LHCN-M2 (cell line): Measurements from ENCODE around the gene TNS3. TPM values are rescaled to one million over a fixed set of nuclear protein-coding genes. Genes with fewer than 3 reads are reported as not detected.
"Not testable (repeated sequence)": the region's sequence is repeated elsewhere in the genome, so short reads cannot be mapped to it uniquely, and the experiment has no call there.

ENCODE experiments used
- DNase-seq: peaks from one replicate; pipeline ENCODE4 v3.0.0-alpha.2; 2012; ENCODE audit warnings: low read depth
- total RNA-seq: library from RNA; depleted of rRNA; stranded (reverse); fragments of >200 nt; gene quantifications from 2 replicates; pipeline ENCODE4 v1.2.3, GENCODE V29; 2014

TNS3 gene
- total RNA-seq, 1 experiment from 2014 or later: 556 TPM

DNA sequence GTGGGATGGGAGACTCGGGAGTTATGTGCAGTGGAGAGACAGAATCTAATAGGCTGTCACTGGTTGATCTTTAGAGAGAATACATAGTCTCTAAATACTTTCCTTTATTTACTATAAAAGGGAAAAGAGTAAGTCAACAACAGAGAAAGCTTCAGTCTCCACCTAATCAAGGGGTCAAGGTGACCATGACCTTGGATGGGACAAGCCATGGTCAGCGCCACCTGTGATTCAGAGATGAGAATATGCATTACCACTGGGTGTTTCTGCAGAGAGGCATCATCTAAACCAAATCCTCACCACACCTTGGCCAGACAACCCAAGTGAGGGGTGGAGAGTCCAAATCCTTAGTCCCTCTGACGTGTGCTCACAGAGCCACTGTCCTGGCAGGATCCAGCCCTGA, 39.9 kb downstream of the TNS3 start:
- DNase-seq: no peak

DNA sequence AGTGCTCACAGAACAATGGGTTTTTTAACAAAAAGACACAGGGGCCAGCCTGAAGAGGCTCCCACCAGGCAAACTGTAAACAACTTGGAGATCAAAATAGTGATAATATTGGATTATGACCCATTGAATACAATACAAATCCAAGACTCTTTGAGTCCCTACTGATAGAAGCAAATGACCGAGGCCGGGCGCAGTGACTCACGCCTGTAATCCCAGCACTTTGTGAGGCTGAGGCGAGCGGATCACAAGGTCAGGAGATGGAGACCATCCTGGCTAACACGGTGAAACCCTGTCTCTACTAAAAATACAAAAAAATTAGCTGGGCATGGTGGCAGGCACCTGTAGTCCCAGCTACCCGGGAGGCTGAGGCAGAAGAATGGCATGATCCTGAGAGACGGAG, 40.4 kb downstream of the TNS3 start:
- DNase-seq: not testable (repeated sequence)

DNA sequence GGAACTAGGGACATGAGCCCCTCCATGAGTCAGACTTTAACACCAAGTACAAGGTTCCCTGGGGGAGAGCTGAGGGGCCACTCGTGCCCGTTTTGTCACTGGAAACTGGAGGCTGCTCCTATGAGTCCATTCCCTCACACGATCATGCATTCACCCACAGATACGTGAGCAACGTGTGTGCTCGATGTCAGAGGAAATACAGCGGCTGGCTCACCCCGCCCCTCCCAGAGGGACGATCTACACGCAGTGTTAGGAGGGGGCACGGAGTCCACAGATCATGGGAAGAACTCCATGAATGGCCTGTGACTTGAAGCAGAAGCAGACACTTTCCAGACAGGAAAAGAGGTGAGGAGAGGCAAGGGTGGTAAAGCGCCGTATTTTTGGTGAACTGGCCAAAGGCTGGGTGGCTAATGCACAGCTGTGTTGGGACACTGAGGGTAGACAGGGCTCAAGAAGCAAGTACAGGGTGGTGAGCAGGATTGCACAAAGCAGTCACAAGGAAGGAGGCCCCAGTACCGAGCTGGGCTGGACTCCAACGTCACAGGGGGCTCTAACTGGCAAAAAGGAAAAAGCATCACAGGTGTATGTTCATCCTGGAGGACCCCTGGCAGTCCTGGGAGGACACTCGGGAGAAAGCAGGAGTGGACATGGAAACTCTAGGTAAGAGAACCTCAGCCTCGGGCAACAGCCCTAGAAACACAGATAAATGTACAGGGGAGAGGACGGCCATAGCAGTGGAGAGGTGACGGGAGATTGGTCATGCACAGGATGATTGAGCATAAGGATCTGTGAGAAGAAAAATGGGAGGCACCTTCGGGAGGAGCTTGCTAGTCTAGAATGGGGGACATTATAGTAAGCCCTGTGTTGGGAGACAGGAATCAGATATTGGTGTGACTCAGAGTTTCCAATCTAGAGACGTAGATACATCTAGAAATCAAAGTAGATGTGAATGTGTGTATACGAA, 41.2 kb downstream of the TNS3 start:
- no peak for DNase-seq

DNA sequence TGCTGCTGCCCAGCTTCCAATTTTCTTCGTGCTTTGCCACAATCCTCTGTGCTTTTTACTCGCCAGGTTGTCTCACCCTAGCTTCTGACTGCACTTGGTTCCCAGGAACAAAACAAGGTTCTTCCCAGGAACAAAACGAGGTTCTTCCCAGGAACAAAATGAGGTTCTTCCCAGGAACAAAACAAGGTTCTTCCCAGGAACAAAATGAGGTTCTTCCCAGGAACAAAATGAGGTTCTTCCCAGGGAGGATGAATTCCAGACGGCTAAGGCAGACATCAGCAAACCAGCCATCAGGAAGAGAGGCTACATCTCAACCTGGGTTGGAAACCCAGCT, 41.9 kb downstream of the TNS3 start:
- DNase-seq: no peak

DNA sequence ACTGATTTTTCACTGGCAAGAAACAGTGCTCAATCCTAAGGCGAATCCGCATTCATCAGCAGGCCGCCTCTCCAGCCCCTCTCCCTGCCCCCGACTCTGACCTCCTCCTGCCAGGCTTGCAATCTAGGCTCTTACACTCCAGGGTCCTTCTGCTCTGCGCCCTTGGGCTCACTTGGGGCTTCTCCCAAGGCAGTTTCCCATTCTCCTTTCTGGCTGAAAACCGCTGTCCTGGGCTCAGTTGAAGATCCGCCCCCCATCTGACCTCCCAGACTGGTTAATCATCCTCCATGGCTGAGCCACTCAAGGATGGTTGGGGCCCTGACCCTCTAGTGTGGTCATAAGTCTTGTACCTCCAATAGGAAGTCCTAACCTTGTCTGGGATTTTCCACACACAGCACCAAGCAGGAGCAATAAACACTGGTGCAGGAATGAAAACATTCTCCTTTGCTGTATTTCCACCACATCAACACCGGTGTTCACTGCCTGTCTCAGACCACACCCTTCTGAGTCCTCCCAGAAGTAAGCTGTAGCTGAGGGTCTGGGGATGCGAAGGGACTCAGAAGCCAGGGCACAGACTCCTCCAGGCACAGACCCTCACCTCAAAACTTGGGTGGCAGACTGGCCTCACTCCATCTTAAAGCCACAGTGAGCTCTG, 42.4 kb downstream of the TNS3 start:
- peak; percentile 37 for DNase-seq

DNA sequence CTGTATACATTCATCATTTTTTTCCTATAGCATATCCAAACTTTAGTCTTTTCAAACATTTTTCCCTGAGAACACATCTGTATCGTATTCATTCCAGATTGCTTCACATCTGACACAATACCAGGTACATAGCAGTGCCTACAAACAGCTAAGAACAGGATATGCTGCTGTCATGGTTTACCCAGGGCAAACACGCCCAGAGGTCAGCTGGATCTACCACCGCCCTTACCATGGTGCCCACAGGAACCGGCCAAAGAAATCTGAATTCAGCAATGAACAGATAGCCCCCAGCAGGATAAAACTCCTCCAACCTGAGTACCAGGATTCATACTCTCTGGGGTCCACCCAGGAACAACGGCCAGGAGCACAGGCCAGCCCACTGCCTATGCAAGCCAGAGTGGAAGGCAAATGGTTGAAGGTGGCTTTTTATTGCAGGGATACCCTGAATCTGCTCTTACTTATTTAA, 43.0 kb downstream of the TNS3 start:
- no peak for DNase-seq

DNA sequence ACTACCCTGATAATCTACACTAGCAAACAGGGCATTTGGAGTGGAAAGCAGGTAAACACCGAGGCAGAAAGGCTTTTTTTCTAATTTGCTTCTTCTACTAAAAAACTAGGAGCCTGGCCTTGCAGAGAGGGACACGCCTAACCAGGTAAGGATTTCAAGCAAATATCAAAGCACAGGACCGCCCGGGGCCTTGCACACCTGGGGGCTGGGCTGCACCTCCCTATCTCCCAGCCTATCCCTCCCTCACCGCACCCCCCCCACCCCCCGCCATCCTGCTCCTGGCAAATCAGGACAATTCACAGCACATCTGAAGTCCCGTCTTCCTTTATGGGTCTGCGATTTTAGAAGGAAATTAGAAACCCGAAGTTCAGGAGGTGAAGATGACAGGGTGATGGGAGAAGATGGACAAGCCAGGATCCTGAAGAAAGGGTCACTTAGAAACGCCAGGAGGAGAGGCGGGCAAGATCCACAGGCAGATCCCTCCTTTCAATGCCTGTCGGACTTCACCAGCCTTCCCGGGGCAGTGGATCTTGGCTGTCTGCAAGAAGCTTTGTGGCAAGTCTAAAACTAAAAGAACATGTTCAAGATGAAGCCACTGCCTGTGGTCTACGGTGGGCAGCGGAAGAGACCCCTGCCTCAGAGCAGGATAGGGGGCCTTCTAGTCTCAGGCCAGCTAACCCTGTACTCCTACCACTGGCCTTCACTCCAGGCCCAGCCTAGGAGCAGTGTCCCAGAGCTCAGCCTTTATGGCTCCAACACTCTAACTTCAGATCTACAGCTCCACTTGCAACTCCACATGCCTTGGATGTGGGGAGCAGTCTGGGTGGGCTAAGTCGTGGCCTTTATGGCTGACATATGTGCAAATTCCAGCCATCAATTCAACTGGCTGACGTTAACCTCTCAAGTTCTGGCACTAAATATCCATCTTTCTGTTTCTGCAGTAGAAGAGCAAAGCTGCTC, 43.9 kb downstream of the TNS3 start:
- no peak for DNase-seq

DNA sequence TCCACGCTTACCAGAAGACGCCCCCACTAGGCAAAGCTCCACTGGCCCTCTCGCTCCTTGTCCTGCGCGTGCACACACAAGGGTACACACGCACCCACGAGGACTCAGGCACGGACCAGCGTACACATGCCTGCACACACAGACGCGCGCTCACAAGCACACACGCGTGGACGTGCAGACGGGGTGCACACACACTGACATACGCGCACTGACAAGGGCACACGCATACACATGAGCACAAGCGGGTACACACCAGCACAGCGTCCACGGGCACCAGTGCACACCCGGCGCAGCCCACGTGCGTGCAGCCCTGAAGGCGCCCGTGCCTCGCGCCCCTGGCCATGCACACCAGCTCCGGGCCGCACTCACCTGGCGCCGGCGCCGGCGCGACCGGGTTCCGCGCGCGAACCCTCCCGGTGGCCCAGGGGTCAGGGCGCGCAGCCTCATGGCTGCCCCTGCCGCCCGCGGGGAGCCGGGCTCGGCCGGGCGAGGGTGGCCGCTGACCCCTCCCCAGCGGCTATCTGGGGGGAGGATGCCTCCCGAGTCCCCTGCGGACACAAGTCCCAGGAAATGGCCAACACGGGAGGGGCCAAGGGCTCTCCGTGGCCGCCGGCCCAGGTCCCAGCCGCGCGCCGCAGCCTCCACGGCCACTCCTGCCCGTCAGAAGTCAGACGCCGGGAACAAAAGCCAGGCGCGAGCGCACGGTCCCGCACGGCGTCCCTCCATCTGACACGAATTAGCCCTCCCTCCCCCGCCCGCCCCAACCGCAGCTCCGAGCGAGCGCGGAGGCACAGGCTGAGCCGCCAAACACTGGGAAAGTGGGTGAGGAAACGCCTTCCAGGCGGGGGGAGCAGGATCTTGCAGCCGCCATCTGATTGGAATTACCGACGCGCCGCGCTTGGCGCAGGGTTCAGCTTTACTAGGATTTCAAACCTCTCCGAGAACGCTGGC, 45.0 kb downstream of the TNS3 start:
- no peak for DNase-seq

DNA sequence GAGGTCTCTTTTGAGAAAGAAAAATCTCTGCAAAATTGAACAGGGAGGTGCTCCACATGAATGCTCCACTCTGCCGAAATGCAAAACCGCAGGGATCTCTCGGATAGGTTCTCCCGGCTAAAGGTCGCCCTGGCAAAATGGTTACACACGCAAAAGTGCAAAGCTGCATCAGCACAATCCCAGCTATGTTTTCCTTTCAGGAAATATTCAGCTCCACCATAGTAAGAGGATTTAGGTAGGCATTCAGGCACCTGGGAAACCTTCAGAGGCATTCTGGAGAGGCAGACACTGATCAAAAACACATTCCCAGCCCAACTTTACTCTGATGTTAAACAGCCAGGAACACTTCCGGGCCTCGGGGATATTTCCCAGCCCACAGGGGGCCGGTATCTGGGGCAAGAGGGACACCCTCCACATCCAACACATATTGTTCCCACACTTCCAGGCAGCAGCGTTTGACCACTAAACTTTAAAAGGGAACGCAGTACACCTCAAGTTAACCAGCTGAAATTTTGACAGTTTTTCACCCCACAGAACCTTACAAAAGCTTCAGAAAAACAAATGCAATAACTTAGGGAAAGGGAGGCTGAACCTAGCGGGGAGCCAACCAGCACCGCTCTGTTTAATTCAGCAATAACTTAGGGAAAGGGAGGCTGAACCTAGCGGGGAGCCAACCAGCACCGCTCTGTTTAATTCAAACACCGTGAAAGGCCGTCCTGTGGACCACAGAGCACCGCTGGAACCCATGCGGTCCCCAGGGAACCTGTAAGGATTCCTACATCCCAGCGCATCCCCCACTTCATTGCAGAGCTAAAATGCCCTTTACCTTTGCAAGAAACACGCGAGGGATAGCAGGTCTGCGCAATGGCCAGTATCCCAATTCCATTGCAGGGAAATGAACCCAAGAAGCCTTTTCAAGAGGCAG, 45.9 kb downstream of the TNS3 start:
- no peak for DNase-seq

DNA sequence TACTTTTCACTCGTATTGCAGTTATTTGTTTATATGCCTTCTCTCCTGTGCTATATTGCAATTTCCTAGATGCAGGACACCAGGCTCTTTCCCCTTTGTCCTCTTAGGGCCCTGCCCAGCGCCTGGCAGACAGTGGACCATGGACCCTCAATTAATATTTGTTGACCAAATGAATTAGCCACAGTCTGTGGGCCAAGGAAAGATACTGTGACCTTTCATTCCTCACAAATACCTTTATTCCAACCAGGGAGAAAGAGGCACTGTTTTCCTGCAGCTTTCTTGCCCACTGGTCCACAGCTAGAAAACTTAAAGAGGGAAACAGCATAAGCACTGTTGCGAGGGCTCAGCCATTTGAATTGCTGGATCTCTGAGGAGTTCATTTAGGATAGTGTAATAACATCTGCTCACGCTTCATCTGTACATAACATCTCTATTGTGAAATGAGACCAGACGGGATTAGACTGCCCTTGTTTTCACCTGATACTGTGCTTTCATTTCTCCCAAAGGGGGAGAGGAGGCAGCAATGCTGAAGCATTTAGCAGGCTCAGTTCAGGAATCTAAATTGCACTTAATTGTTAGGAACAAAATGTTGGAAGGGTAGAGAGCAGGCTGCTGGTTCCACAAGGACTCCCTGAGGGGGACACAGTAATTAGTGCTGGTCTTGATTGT, 46.7 kb downstream of the TNS3 start:
- DNase-seq: peak; percentile 54

DNA sequence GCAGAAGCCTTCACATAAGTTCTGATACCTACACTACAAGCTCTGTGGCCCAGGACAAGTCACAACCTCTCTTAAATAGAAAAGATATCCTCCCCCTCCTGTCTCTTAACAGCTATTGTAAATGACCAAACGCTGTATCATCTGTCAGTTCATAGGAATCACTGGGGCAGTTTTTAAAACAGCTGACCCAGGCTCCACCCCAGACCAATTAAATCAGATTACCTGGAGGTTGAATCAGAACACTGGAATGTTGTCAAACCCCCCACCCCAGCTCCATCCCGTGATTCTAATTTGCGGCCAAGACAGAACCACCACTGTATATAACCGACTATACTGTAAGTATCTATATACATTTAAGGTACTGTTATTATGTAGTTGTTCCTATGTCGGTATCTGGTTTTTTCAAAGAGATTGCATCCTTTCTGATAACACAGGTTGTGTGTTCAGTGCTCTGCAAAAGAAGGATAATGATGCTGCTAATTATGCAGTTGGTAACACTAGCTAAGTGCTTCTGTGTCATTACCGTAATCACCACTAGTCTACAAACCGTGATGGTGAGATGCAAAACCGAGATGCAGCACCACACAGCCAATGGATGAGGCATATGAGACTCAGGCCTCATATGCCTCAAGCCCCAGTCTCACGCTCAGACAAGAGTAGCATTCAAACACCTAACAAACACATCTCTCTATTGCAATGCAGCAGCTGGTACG, 47.4 kb downstream of the TNS3 start:
- DNase-seq: peak; percentile 32

DNA sequence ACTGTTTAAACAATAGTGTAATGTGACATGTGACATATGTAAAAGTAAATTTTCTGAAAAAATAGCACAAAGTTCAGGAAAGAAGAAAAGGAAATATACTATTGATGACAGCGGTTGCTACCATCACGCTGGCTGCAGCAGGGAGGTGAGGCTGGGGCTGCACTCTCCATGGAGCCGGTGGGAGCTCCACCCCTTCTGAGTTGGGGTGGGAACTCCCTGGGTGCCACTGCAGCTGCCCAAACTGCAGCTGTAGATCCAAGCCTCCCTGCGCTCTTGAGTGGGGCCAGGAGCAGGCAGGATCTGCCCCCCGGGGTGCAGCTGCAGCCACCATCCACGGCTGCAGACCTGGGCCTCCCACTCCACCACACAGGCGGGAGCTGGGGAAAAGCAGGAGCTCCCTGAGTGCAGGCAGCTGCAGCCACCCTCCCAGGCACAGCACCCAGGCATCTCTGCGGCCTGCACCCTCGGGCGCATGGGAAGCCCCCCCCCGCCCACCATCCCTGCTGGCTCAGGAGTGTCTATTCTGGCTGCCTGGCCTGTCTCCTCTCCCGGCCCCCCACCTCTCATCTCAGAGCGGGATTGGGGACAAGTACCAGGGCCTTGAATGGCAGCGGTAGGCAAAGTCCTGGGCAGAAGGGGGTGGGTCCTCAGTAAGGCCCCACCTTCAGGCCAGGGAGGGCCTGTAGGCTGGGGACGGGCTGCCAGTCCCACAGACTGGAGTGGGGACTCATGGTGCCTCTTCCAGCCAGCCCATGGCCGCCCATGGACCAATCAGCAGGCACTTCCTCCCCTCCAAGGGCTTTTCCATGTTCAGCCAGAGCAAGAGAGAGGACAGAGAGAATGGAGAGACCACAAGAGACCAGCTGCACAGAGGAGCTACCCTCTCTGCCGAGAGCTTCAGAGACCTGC, 50.1 kb downstream of the TNS3 start:
- no peak for DNase-seq

DNA sequence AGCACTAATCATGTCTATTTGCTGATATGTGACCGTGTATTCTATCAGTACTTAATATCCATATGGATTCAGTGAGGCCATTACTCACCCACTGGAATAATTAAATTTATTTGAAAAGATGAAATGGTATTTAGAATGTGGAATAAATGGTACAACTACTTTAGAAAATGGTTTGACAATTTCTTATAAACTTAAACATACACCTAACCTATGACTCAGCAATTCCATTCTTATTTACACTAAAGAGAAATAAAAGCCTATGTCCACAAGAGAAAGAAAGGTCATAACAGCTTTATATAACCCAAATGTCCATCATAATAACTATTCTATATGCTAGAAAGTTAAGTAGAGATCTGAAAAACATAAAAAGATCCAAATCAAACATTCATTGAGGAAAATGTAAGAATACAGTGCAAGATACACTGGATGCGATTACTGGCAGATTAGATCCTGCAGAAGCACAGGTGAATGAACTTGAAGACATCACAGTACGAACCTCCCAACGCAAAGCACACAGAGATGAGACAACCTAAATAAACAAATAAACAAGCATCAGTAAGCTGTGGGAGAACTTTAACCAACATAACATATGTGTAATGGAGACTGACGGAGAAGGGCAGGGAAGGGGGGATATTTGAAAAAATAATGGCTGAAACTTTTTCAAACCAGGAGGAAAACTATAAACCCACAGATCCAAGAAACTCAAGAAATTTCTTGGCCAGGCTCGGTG, 51.9 kb downstream of the TNS3 start:
- no peak for DNase-seq

DNA sequence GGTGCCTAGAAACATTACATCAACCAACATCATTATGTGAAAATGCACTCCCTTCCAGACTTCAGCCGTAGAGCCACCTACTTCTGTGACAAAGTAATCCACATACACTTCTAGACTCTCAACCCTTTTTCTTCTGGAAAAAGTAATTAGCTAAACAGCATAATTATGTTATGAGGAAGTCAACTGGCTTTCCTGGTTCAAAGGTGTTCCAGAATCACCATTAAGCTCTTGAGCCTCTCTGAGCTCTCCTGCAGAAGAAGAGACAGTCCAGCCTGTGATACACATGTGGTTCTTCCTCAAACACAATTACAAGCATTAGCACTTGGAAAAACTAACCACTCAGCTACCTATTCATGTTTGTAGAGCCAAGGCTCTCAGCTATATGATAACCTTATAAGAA, 52.5 kb downstream of the TNS3 start:
- DNase-seq: no peak

DNA sequence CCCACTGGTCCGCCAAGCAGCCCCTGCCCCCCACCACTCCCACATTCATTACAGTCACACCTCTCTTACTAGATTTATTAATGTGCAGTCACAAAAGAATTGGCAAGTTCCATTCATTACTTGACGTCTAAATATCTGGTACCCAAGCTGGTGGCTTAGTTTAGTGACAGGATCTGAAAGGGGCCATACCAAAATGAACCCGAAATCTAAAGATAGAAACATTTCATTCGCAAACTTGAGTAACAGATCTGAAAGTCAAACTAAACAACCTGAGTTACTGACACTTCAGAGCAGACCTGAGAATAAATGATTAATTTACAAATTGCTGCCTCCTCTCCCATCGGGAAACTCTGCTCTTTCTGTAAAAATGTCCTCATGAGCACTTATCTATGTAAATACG, 53.4 kb downstream of the TNS3 start:
- DNase-seq: no peak

DNA sequence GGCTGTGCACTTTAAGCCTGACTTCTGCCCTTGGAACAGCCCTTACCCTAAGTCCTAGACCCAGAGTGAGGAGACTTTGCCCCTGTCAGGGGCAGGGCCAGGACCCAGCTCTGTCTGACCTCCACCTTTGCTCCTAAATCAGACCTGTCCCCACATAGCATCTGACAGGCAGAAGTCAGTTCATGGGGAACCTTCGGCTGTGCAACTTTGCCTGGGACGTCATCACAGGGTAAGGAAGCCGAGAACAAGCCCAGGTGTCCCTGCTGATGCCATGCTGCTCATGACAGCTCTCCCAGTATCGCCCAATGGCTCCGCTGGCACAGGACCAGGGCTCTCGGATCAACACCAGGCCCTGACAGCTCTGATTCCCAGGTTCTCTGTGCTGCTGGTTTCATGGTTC, 55.4 kb downstream of the TNS3 start:
- no peak for DNase-seq
